NCI-H345 treated with DMSO at 0.1 percent for 48 hours (cell line): ENCODE measurements around the gene LTC4S.
"Not testable (repeated sequence)": the region's sequence is repeated elsewhere in the genome, so short reads cannot be mapped to it uniquely, and the experiment has no call there.

Experiments used
- DNase-seq: peaks from one replicate; lab custom pipeline; 2025; ENCODE audit not compliant: unreplicated experiment; lab: John Stamatoyannopoulos, UW

The LTC4S gene, protein sequence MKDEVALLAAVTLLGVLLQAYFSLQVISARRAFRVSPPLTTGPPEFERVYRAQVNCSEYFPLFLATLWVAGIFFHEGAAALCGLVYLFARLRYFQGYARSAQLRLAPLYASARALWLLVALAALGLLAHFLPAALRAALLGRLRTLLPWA

DNA sequence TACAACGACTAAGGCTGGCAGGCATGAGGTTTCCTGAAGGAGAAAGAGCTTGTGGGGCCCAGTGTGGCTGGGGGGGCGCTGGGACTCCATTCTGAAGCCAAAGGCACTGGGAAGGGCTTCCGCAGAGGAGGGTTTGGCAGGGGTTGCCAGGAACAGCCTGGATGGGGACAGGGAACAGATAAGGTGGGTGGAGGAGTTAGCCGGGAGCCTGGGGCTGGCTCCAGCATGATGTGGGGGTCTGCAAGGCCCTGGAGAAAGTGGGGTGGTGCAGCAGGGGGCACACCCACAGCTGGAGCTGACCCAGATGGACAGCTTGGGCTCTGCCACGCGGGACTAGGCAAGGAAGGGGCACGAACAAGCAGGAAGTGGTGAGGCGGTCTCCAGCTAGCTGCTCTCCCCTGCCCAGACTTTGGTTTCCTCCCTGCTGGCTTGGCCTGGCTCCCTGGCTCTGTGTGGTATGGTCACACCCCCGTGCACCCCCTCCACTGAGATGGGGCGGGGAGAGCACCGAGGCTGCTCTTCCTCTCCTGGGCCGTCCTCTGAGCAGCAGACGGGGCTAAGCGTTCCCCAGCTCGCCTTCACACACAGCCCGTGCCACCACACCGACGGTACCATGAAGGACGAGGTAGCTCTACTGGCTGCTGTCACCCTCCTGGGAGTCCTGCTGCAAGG, at the start of gene LTC4S:
LTC4S (plus strand) TSS at position 519 of the 672 bp plus-strand sequence; CDS start at position 614, 95 bp downstream.
- DNase-seq = no peak

DNA sequence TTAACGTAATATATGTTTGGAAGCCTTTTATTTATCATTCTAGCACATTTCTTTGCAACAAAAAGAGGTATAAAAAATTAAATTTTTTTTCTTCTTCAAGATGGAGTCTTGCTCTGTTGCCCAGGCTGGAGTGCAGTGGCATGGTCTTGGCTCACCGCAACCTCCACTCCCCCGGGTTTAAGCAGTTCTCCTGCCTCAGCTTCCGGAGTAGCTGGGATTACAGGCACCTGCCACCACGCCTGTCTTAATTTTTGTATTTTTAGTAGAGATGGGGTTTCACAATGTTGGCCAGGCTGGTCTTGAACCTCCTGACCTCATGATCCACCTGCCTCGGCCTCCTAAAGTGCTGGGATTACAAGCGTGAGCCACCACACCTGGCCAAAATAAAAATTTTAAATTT, 49.7 kb upstream of the LTC4S start:
- not testable (repeated sequence) for DNase-seq

GRCh38 chr5:179746872-179747271, 46.9 kb upstream of the LTC4S start:
- no peak for DNase-seq

DNA sequence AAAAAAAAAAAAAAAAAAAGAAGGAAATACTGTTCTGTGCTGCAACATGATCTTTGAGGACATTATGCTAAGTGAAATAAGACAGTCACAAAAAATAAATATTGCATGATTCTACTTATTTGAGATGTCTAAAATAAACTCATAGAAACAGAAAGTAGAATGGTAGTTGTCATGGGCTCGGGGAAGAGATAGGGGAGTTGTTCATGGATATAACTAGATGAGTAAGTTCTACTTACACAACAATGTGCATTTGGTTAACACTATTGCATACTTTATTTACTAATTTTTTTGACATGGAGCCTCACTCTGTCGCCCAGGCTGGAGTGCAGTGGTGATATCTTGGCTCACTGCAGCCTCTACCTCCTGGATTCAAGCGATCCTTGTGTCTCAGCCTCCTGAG, 46.0 kb upstream of the LTC4S start:
- no peak for DNase-seq

DNA sequence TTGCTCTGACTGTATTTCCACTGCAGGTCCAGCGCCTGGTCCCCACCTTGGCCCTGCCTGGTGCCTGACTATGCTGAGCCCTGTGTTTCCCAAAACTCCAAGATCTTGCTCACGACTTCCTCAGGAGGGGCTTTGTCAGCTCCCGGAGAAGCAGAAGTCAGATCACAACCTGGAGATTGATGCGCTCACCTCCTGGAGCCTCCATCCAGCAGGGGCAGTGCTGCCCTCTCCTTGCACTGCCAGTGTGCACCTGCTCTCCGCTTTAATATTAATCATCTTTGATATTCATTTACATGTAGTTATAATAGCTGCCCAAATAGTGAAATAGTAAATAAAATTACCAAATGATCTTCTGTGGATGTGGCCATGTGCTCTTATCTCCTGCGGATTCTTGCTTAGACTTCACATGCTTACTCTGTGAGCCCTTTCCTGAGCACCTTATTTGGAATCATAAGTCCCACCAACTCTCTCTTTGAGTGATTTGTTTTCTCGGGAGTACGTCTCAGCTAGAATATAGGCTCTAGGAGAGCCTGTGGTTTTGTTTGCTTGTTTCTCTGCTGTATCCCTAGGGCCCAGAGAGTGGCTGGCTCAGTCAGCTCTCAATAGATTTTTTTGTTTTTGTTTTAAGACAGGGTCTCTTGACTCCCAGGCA, 43.8 kb upstream of the LTC4S start:
- no peak for DNase-seq

DNA sequence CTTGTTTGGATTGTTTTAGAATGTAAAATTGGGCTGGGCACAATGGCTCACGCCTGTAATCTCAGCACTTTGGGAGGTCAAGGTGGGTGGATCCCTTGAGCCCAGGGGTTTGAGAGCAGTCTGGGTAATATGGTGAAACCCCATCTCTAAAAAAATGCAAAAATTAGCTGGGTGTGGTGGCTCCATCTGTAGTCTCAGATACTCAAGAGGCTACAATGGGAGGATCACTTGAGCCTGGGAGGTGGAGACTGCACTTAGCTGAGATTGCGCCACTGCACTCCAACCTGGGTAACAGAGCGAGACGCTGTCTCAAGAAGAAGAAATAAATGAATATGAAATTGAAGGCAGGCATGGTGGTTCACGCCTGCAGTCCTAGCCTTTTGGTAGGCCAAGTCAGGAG, 39.8 kb upstream of the LTC4S start:
- DNase-seq = no peak

DNA sequence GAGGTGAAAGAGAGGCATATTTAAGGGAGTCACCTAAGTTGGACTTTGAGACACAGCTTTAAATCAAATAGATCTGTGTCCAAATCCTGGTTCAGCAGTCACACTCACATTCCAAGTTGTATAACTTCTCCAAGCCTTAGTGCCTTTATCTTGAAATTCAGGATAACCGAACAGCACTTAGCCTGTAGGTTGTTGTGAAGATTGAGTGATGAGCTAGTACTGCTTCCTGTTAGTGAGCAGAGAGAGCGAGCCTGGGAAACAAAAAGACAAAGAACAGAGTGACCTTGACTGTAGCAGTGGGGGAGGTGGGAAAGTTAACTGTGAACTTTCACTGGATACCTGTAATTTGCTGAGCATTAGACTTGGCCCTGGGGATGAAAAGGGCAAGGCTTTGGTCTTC, 38.8 kb upstream of the LTC4S start:
- DNase-seq = no peak

- DNase-seq = no peak
These were observed 34.8 kb upstream of the LTC4S start for GRCh38 chr5:179758955-179759354.

DNA sequence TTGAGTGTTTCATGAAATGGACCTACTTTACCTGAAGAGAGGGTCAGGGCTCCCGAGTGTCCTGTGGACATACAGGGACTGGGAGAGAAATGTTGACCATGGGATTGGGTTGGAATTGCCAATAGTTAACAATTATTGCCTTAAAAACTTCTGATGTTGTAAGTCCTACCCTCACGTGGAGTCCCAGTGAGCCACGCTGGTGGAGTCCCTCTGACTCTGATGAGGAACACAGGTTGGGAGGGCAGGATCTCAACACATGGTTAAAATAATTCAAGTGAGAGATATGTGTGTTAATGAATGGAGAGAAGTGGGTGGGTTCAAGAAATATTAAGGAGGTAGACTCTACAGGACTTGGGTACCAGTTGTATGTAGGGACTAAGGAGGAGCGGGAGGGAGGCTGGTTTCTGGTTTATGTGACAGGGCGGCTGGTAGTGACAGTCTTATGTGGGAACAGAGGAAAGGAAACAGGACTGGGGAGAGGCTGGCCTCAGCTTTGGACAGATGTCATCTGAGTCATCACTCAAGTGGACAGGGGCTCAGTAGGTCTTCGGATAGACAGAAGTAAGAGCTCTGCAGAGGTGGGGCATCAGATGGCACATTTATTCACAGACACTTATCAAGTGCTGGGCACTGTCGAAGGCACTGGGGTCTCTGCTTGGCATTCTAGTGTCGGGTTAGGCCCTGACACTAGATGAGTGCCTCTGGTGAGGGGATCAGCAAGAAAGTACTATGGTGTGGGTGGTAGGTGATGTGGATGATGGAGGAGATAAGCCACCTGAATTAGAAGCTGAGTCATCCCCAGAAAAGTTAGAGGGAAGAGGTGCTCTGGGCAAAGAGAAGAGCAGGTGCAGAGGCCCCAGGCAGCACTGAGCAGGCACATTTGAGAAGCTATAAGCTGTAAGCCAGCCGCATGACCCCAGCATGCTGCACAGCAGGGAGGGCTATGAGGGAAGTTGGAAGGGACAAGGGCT, 33.9 kb upstream of the LTC4S start:
- DNase-seq = peak; percentile 21

DNA sequence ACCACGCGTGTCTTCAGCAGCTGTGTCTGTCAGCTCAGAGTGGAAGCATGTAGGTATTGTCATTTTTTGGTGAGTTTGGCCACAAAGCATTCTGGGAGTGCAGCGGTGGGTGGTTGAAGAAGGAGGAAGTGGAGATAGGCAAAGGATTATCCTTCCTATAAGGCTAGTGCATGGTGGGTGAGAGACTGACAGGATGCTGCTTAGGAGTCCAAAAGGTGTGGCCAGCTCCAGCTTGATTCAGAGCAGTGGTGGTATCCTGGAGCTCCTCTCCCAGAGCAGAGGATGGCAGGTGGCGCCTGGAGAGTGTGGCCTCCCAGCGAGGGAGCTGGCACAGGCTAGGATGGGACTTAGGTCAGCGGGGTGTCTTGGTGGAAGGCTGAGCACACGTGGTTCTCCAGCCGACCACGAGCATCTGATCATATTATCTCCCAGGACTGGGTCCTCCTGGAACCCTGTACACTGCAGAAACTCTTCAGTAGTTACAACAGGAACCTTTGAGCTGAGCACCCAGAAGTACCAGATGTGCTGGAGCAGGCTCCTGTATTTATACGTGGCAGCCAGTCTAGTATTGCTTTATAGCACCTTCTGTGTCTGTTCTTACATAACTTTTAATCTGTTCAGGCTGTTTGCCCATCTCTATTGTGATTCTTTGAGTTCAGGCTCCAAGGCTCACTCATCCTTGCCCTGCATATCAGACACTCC, 31.6 kb upstream of the LTC4S start:
- DNase-seq = peak; percentile 77

GRCh38 chr5:179762781-179763176, 31.0 kb upstream of the LTC4S start:
- no peak for DNase-seq

GRCh38 chr5:179763215-179763945, 30.4 kb upstream of the LTC4S start:
- DNase-seq = peak; percentile 57

GRCh38 chr5:179764056-179764455, 29.7 kb upstream of the LTC4S start:
- no peak for DNase-seq

DNA sequence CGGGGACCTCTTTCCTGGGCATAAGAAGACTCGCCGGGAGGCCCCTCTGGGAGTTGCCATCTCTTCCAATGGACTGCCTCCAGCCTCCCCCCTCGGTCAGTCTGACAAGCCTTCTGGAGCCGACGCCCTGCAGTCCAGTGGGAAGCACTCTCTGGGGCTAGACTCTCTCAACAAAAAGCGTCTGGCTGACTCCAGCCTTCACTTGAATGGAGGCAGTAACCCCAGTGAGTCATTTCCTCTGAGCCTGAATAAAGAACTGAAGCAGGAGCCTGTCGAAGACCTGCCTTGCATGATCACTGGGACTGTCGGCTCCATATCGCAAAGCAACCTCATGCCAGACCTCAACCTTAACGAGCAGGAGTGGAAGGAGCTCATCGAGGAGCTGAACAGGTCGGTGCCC, 28.4 kb upstream of the LTC4S start:
- no peak for DNase-seq

DNA sequence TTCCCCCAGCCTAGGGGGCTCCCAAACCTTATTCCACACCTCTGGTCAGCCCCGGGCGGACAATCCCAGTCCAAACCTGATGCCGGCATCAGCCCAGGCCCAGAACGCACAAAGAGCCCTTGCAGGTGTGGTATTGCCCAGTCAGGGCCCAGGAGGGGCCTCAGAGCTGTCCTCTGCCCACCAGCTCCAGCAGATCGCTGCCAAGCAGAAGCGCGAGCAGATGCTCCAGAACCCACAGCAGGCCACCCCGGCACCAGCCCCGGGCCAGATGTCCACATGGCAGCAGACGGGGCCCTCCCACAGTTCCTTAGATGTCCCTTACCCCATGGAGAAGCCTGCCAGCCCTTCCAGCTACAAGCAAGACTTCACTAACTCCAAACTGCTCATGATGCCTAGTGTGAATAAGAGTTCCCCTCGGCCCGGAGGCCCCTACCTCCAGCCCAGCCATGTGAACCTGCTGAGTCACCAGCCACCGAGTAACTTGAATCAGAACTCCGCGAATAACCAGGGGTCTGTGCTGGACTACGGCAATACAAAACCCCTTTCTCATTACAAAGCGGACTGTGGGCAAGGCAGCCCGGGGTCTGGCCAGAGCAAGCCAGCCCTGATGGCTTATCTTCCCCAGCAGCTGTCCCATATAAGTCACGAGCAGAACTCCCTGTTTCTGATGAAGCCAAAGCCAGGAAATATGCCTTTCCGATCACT, 27.6 kb upstream of the LTC4S start:
- DNase-seq = no peak

DNA sequence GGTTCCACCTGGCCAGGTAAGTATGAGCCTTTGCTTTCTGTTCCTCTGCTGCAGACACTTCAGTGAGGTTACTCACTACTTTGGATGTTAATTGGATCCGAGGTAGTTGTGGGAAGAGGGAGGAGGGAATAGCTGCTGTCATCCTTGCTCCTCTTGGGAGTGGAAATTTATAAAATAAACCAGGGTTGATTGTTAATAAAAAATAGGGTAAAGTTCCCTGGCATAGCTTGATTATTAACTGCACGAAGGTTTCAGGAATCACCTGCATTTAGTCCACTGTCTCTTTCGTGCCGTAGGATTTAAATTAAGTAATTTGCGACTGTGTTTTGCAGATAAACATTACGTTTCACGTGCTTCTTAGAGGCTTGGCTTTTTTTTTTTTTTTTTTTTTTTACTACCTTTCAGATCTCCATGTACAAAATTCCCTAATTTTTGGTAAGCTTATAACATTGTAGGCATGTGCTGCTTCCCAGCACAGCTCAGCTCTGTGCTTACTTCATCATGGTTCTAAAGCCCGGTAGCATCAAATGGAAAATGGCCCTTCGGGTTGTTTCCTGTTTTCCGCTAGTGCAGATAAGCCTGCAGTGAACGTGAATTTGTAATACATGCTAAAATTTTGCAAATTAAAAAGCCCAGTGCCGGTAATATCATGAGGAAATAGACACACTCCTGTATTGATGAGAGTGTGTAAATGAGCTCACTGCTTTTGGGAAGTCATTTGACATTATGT, 26.9 kb upstream of the LTC4S start:
- DNase-seq = no peak

- no peak for DNase-seq
These were observed 26.2 kb upstream of the LTC4S start for GRCh38 chr5:179767496-179768100.

GRCh38 chr5:179768326-179769085, 25.3 kb upstream of the LTC4S start:
- no peak for DNase-seq
